Measurements from ENCODE around the gene PITPNM3. TPM values are rescaled to one million over a fixed set of nuclear protein-coding genes. Genes with fewer than 3 reads are reported as not detected.

PITPNM3 gene
- total RNA-seq, 1 experiment from 2014 or later: 0.44 TPM

GRCh38 chr17:6569370-6570285 is 13.3 kb upstream of the PITPNM3 start:
- DNase-seq (ENCODE audit: low read depth, low spot score) (no peak), ATAC-seq (no peak)
- CTCF ChIA-PET: no interaction called here
- H3K27me3 ChIP-seq (ENCODE audit: control insufficient read depth, insufficient read depth, low read length): no peaks in the 10 kb centered on the region
- H3K4me3 ChIP-seq (ENCODE audit: low read depth in 2 of 2, low read length in 2 of 2): no peak overlapping the region
- no peaks in the 10 kb centered on the region for H3K36me3 ChIP-seq (ENCODE audit: control insufficient read depth, insufficient read depth, low read length)
- TF ChIP-seq SIN3A (IDR thresholded peaks at IDR 0.05; ENCODE audit: borderline replicate concordance, insufficient read depth, low read depth, low read length): no peak
- no peak for TF ChIP-seq TCF7L2 (IDR thresholded peaks at IDR 0.05; ENCODE audit: low read depth, low read length)
- TF ChIP-seq REST (IDR thresholded peaks at IDR 0.05; ENCODE audit: insufficient read depth in 1 of 2, low read depth in 2 of 2, low read length in 1 of 2): no peak
- TF ChIP-seq POLR2AphosphoS5 (IDR thresholded peaks at IDR 0.05; ENCODE audit: low read depth, low read length): no peak
- no peak for TF ChIP-seq CTCF (IDR thresholded peaks at IDR 0.05)
- in situ Hi-C loops (cut with HindIII; ENCODE audit: low pct_unique_long_range_greater_than_20kb, low sequenced_read_pairs) (no loop called here), intact Hi-C loops (cut with micrococcal nuclease; ENCODE audit: unreplicated experiment) (no loop called here)
- H3K9me3 ChIP-seq (ENCODE audit: control insufficient read depth, insufficient read depth, low read depth, low read length): no peaks in the 10 kb centered on the region
- no peaks in the 10 kb centered on the region for H3K4me1 ChIP-seq (ENCODE audit: control insufficient read depth, insufficient read depth, low read length)
- POLR2A ChIA-PET: no interaction called here
- no peak overlapping the region for H3K27ac ChIP-seq (ENCODE audit: low read length)
- BruUV-seq (replicated peaks): no TSS peak

- Histone ChIP-seq H3K9me3 (ENCODE audit: control insufficient read depth, insufficient read depth, low read depth, low read length) (no peaks in the 10 kb centered on the region), H3K27ac (ENCODE audit: low read length) (no peak overlapping the region), H3K36me3 (ENCODE audit: control insufficient read depth, insufficient read depth, low read length) (no peaks in the 10 kb centered on the region), H3K27me3 (ENCODE audit: control insufficient read depth, insufficient read depth, low read length) (no peaks in the 10 kb centered on the region), H3K4me1 (ENCODE audit: control insufficient read depth, insufficient read depth, low read length) (no peaks in the 10 kb centered on the region), H3K4me3 (ENCODE audit: low read depth in 2 of 2, low read length in 2 of 2) (no peak overlapping the region)
- TF ChIP-seq POLR2AphosphoS5 (IDR thresholded peaks at IDR 0.05; ENCODE audit: low read depth, low read length): no peak
- TF ChIP-seq TCF7L2 (IDR thresholded peaks at IDR 0.05; ENCODE audit: low read depth, low read length): no peak
- TF ChIP-seq CTCF (IDR thresholded peaks at IDR 0.05): no peak
- no peak for TF ChIP-seq REST (IDR thresholded peaks at IDR 0.05; ENCODE audit: insufficient read depth in 1 of 2, low read depth in 2 of 2, low read length in 1 of 2)
- no peak for TF ChIP-seq SIN3A (IDR thresholded peaks at IDR 0.05; ENCODE audit: borderline replicate concordance, insufficient read depth, low read depth, low read length)
- CTCF ChIA-PET: no interaction called here
- in situ Hi-C loops (cut with HindIII; ENCODE audit: low pct_unique_long_range_greater_than_20kb, low sequenced_read_pairs) (no loop called here), intact Hi-C loops (cut with micrococcal nuclease; ENCODE audit: unreplicated experiment) (no loop called here)
- BruUV-seq (replicated peaks): no TSS peak
- ATAC-seq (no peak), DNase-seq (ENCODE audit: low read depth, low spot score) (no peak)
- POLR2A ChIA-PET: no interaction called here
These were observed 11.9 kb upstream of the PITPNM3 start for GRCh38 chr17:6568184-6568758.
